ENCODE results near the gene PRM1.

GRCh38 chr16:11242658-11243057, 38.5 kb downstream of the PRM1 start:
- TF ChIP-seq EZH2 (IDR thresholded peaks at IDR 0.05; ENCODE audit: insufficient read depth, poor library complexity, severe bottlenecking) (no peak), EZH2phosphoT487 (IDR thresholded peaks at IDR 0.05; ENCODE audit: insufficient read depth, low read depth) (no peak)
